Right lobe of liver (tissue), 6 donors: ENCODE measurements around the gene KATNAL1. TPM values are rescaled to one million over a fixed set of nuclear protein-coding genes. Genes with fewer than 3 reads are reported as not detected.
A peak's percentile ranks its signal among the peaks of the same experiment; 100 is the strongest.
"Not testable (repeated sequence)": the region's sequence is repeated elsewhere in the genome, so short reads cannot be mapped to it uniquely, and the experiment has no call there.

ENCODE experiments used
- ATAC-seq, 4 donors: fragments of 200-7000 bp; cut with Tn5 transposase; one replicate each; pipeline ENCODE4 v1.9.1; 2020; ENCODE audit warnings: mild to moderate bottlenecking in 4 of 4, moderate library complexity in 4 of 4
- DNase-seq, 3 donors: peaks; one replicate each; pipeline ENCODE4 v3.0.0-alpha.2; 2020
- H3K27ac ChIP-seq, 3 donors: fragments of 200-600 bp; one replicate each; pipeline ENCODE4 v1.8.0; 2022
- H3K27me3 ChIP-seq, 2 donors: fragments of 200-600 bp; one replicate each; pipeline ENCODE4 v1.8.0; 2022
- H3K36me3 ChIP-seq, 4 donors: fragments of 200-600 bp; sonication (generic) in 1 of 4; one replicate each; pipeline versions ENCODE4 v1.5.1 to v1.8.0; 2017 to 2022; ENCODE audit warnings: control low read depth in 1 of 4
- H3K4me1 ChIP-seq, 4 donors: fragments of 200-600 bp; sonication (generic) in 1 of 4; one replicate each; pipeline versions ENCODE4 v1.5.1 to v1.8.0; 2017 to 2022; ENCODE audit warnings: control low read depth in 1 of 4
- H3K4me3 ChIP-seq, 3 donors: fragments of 200-600 bp; one replicate each; pipeline ENCODE4 v1.8.0; 2022
- H3K9me3 ChIP-seq, 4 donors: fragments of 200-600 bp; sonication (generic) in 1 of 4; one replicate each; pipeline versions ENCODE4 v1.5.1 to v1.8.0; 2017 to 2022; ENCODE audit warnings: control low read depth in 1 of 4
- CTCF ChIP-seq, 4 donors: fragments of 200-600 bp in 3 of 4; fragments of 450-650 bp in 1 of 4; IDR thresholded peaks; one replicate each; pipeline versions ENCODE4 v1.5.1 to v1.8.0; 2016 to 2022; ENCODE audit warnings: antibody characterized with exemption in 4 of 4, mild to moderate bottlenecking in 2 of 4
- POLR2A ChIP-seq: fragments of 450-650 bp; IDR thresholded peaks from one replicate; pipeline ENCODE4 v1.6.1; 2017; ENCODE audit warnings: antibody characterized with exemption, mild to moderate bottlenecking
- WGBS: methylation state at CpG from one replicate; pipeline ENCODE4 v1.1.6; 2018; ENCODE audit warnings: low coverage, low lambda C conversion rate; ENCODE audit not compliant: insufficient coverage; ENCODE audit errors: missing lambda C conversion rate; 5-methylcytosine and 5-hydroxymethylcytosine counted together
- intact Hi-C, 2 donors: fragments of 100-400 bp; cut with DNase I; formaldehyde crosslinking; loops; one replicate each; pipeline versions ENCODE4 v1.11.2 to v1.14.1; 2022
- total RNA-seq, 6 experiments: library from RNA; depleted of rRNA in 2 of 6; stranded (reverse); fragments of >200 nt in 2 of 6; fragmentation: NEBNext Ultra II Directional in 3 of 6; extraction: Animal tissue kit (Norgen Biotek cat#: 25700) in 3 of 6; gene quantifications; one replicate each; pipeline versions ENCODE4 v1.1.0 to v1.2.4, GENCODE V29; 2016 to 2023
- donor health status: DM: no; HTN: yes; CAD: no.
- donor health status: DM: no; HTN: no; CAD: no.
- donor health status: DM: no; HTN: no; CAD: no.
- donor health status: DM: no; HTN: yes; CAD: no.
- donor health status: DM: no; HTN: yes; CAD: no.

Gene KATNAL1
- total RNA-seq, 6 experiments from 2014 or later, result 6.3 to 10.0 (median 9.3) TPM

- intact Hi-C loops, result no loop called here
- H3K36me3 ChIP-seq, result no peaks in the 10 kb centered on the region
- peaks cover 0 to 7% (median under 1%) of the 10 kb centered on the region in 4 donors for H3K4me1 ChIP-seq
- no peak overlapping the region for H3K27ac ChIP-seq
- no peaks in the 10 kb centered on the region for H3K27me3 ChIP-seq
- H3K9me3 ChIP-seq, result no peaks in the 10 kb centered on the region
- TF ChIP-seq CTCF (IDR thresholded peaks at IDR 0.05) (no peak), POLR2A (no peak)
- WGBS, result 91% methylated on average over 2 of the region's 2 CpGs
- ATAC-seq, result no peak
- H3K4me3 ChIP-seq, result no peak overlapping the region
- DNase-seq, result no peak
Observed at GRCh38 chr13:30295116-30295515, 12.2 kb downstream of the KATNAL1 start.

GRCh38 chr13:30294004-30294403, 13.3 kb downstream of the KATNAL1 start:
- no peaks in the 10 kb centered on the region for H3K9me3 ChIP-seq

GRCh38 chr13:30292325-30292724, 15.0 kb downstream of the KATNAL1 start:
- Histone ChIP-seq H3K36me3 (no peaks in the 10 kb centered on the region), H3K27me3 (no peaks in the 10 kb centered on the region), H3K4me1 (peaks cover 0 to 19% (median 2%) of the 10 kb centered on the region in 4 donors), H3K4me3 (no peak overlapping the region), H3K27ac (no peak overlapping the region), H3K9me3 (no peaks in the 10 kb centered on the region)
- DNase-seq, result no peak
- no peak for ATAC-seq
- TF ChIP-seq POLR2A, result no peak
- no peak for TF ChIP-seq CTCF (IDR thresholded peaks at IDR 0.05)
- intact Hi-C loops, result no loop called here

More at GRCh38 chr13:30294004-30294403, 13.3 kb downstream of the KATNAL1 start:
- Histone ChIP-seq H3K27me3 (no peaks in the 10 kb centered on the region), H3K27ac (no peak overlapping the region), H3K4me1 (peaks cover 0 to 14% (median 2%) of the 10 kb centered on the region in 4 donors), H3K4me3 (no peak overlapping the region), H3K36me3 (no peaks in the 10 kb centered on the region)
- no peak for TF ChIP-seq POLR2A
- TF ChIP-seq CTCF (IDR thresholded peaks at IDR 0.05), result no peak
- intact Hi-C loops, result no loop called here
- DNase-seq (no peak), ATAC-seq (no peak)
- WGBS, result 79% methylated on average over 3 of the region's 3 CpGs

GRCh38 chr13:30290812-30291436, 16.4 kb downstream of the KATNAL1 start:
- WGBS, result 32% methylated on average over 4 of the region's 4 CpGs
- Histone ChIP-seq H3K4me1 (peaks cover 0 to 21% (median 2%) of the 10 kb centered on the region in 4 donors), H3K9me3 (no peaks in the 10 kb centered on the region), H3K36me3 (no peaks in the 10 kb centered on the region), H3K27me3 (no peaks in the 10 kb centered on the region), H3K27ac (peak overlapping the region in 1 of 3 donors; percentile 12), H3K4me3 (peak overlapping the region in 1 of 3 donors; percentile 0)
- ATAC-seq (peak; percentile 58 to 82 (median 76)), DNase-seq (no peak)
- intact Hi-C loops, result no loop called here
- TF ChIP-seq CTCF (IDR thresholded peaks at IDR 0.05) (no peak), POLR2A (no peak)

- intact Hi-C loops, result no loop called here
- no peaks in the 10 kb centered on the region for H3K36me3 ChIP-seq
- no peak for ATAC-seq
- H3K27me3 ChIP-seq, result no peaks in the 10 kb centered on the region
- no peaks in the 10 kb centered on the region for H3K9me3 ChIP-seq
- DNase-seq, result no peak
- peaks cover 0 to 26% (median 2%) of the 10 kb centered on the region in 4 donors for H3K4me1 ChIP-seq
- H3K27ac ChIP-seq, result no peak overlapping the region
- no peak overlapping the region for H3K4me3 ChIP-seq
- TF ChIP-seq POLR2A, result no peak
- TF ChIP-seq CTCF (IDR thresholded peaks at IDR 0.05), result no peak
Observed at GRCh38 chr13:30289533-30289932, 17.8 kb downstream of the KATNAL1 start.

GRCh38 chr13:30286059-30286458, 21.3 kb downstream of the KATNAL1 start:
- H3K27ac ChIP-seq, H3K9me3 ChIP-seq, ATAC-seq, H3K36me3 ChIP-seq, H3K4me3 ChIP-seq, DNase-seq, H3K27me3 ChIP-seq, intact Hi-C loops: not testable (repeated sequence)
- WGBS, result no CpG with 5 or more reads among the region's 2 CpGs
- H3K4me1 ChIP-seq, result peaks cover 0 to 22% (median 2%) of the 10 kb centered on the region in 4 donors
